ENCODE results near the gene CCDC74B. TPM values are rescaled to one million over a fixed set of nuclear protein-coding genes. Genes with fewer than 3 reads are reported as not detected.
"Not testable (repeated sequence)": the region's sequence is repeated elsewhere in the genome, so short reads cannot be mapped to it uniquely, and the experiment has no call there.

CCDC74B gene
- total RNA-seq, 2 experiments from 2014 or later = 2.5 to 3.2 TPM

GRCh38 chr2:130165293-130166016 is 20.5 kb upstream of the CCDC74B start:
- H3K4me1 Mint-ChIP-seq = no peaks in the 10 kb centered on the region
- no peak overlapping the region for H3K4me3 Mint-ChIP-seq
- H3K36me3 Mint-ChIP-seq (ENCODE audit: low read depth) = peaks cover 44% of the 10 kb centered on the region
- DNase-seq = no peak
- H3K9me3 Mint-ChIP-seq (ENCODE audit: low read depth) = no peaks in the 10 kb centered on the region
- no peaks in the 10 kb centered on the region for H3K27me3 Mint-ChIP-seq
- H3K27ac Mint-ChIP-seq = no peak overlapping the region
- CTCF ChIA-PET = no interaction called here
- intact Hi-C loops (cut with DNase I, micrococcal nuclease) = no loop called here
- ATAC-seq = no peak
- POLR2A ChIA-PET = no interaction called here

GRCh38 chr2:130162968-130163367 is 18.1 kb upstream of the CCDC74B start:
- DNase-seq = no peak
- POLR2A ChIA-PET = no interaction called here
- Mint-ChIP-seq H3K9me3 (ENCODE audit: low read depth) (no peaks in the 10 kb centered on the region), H3K4me3 (no peak overlapping the region), H3K27me3 (no peaks in the 10 kb centered on the region), H3K36me3 (ENCODE audit: low read depth) (peaks cover 45% of the 10 kb centered on the region), H3K4me1 (no peaks in the 10 kb centered on the region), H3K27ac (no peak overlapping the region)
- CTCF ChIA-PET = no interaction called here
- ATAC-seq = no peak
- intact Hi-C loops (cut with DNase I, micrococcal nuclease) = no loop called here

- peaks cover 41% of the 10 kb centered on the region for H3K36me3 Mint-ChIP-seq (ENCODE audit: low read depth)
- CTCF ChIA-PET, ATAC-seq: not testable (repeated sequence)
Measured at GRCh38 chr2:130162486-130162885, 17.6 kb upstream of the CCDC74B start.

GRCh38 chr2:130160838-130161705 is 16.2 kb upstream of the CCDC74B start:
- H3K27ac Mint-ChIP-seq; DNase-seq; intact Hi-C loops (cut with DNase I, micrococcal nuclease); POLR2A ChIA-PET; CTCF ChIA-PET; H3K27me3 Mint-ChIP-seq; H3K9me3 Mint-ChIP-seq (ENCODE audit: low read depth); H3K4me1 Mint-ChIP-seq; ATAC-seq; H3K4me3 Mint-ChIP-seq: not testable (repeated sequence)
- peaks cover 35% of the 10 kb centered on the region for H3K36me3 Mint-ChIP-seq (ENCODE audit: low read depth)

More at GRCh38 chr2:130162486-130162885, 17.6 kb upstream of the CCDC74B start:
- DNase-seq; H3K27me3 Mint-ChIP-seq; H3K4me1 Mint-ChIP-seq; H3K9me3 Mint-ChIP-seq (ENCODE audit: low read depth); intact Hi-C loops (cut with DNase I, micrococcal nuclease); H3K4me3 Mint-ChIP-seq; POLR2A ChIA-PET; H3K27ac Mint-ChIP-seq: not testable (repeated sequence)

GRCh38 chr2:130160131-130160530 is 15.2 kb upstream of the CCDC74B start:
- intact Hi-C loops (cut with DNase I, micrococcal nuclease) = no loop called here
- ATAC-seq (no peak), DNase-seq (no peak)
- Mint-ChIP-seq H3K4me3 (no peak overlapping the region), H3K36me3 (ENCODE audit: low read depth) (peaks cover 26% of the 10 kb centered on the region), H3K27me3 (no peaks in the 10 kb centered on the region), H3K9me3 (ENCODE audit: low read depth) (no peaks in the 10 kb centered on the region), H3K4me1 (no peaks in the 10 kb centered on the region), H3K27ac (no peak overlapping the region)
- ChIA-PET CTCF (no interaction called here), POLR2A (no interaction called here)

- H3K9me3 Mint-ChIP-seq (ENCODE audit: low read depth); H3K4me3 Mint-ChIP-seq; H3K27me3 Mint-ChIP-seq; ATAC-seq; DNase-seq; intact Hi-C loops (cut with DNase I, micrococcal nuclease); H3K4me1 Mint-ChIP-seq; H3K27ac Mint-ChIP-seq: not testable (repeated sequence)
- peaks cover 21% of the 10 kb centered on the region for H3K36me3 Mint-ChIP-seq (ENCODE audit: low read depth)
- ChIA-PET POLR2A (interaction anchor here (1.3 kb wide), 1 partner anchor 22 kb away, joined by 4 read pairs; the partner anchor contains the start of gene SMPD4), CTCF (interaction anchor here (1.3 kb wide), 1 partner anchor 173 kb away, joined by 3 read pairs; no protein-coding TSS in a partner anchor)
Measured at GRCh38 chr2:130159376-130159775, 14.5 kb upstream of the CCDC74B start.

- no peaks in the 10 kb centered on the region for H3K27me3 Mint-ChIP-seq
- H3K27ac Mint-ChIP-seq = no peak overlapping the region
- H3K36me3 Mint-ChIP-seq (ENCODE audit: low read depth) = peaks cover 18% of the 10 kb centered on the region
- CTCF ChIA-PET = interaction anchor here (1.3 kb wide), 1 partner anchor 174 kb away, joined by 3 read pairs; no protein-coding TSS in a partner anchor
- H3K4me1 Mint-ChIP-seq = no peaks in the 10 kb centered on the region
- no peak overlapping the region for H3K4me3 Mint-ChIP-seq
- POLR2A ChIA-PET = interaction anchor here (1.3 kb wide), 1 partner anchor 23 kb away, joined by 4 read pairs; the partner anchor contains the start of gene SMPD4
- H3K9me3 Mint-ChIP-seq (ENCODE audit: low read depth) = no peaks in the 10 kb centered on the region
- DNase-seq (no peak), ATAC-seq (no peak)
- intact Hi-C loops (cut with DNase I, micrococcal nuclease) = no loop called here
Measured at GRCh38 chr2:130158631-130159030, 13.7 kb upstream of the CCDC74B start.

- POLR2A ChIA-PET = interaction anchor here (1.0 to 1.3 kb wide), 2 partner anchors 22 to 23 kb away, joined by 3 to 4 read pairs; partner anchors contain the start of gene SMPD4
- H3K9me3 Mint-ChIP-seq (ENCODE audit: low read depth); H3K4me3 Mint-ChIP-seq; H3K27me3 Mint-ChIP-seq; intact Hi-C loops (cut with DNase I, micrococcal nuclease); DNase-seq; H3K27ac Mint-ChIP-seq; H3K4me1 Mint-ChIP-seq: not testable (repeated sequence)
- ATAC-seq = peak; percentile 41
- CTCF ChIA-PET = interaction anchor here (1.3 kb wide), 1 partner anchor 174 kb away, joined by 3 read pairs; no protein-coding TSS in a partner anchor
- H3K36me3 Mint-ChIP-seq (ENCODE audit: low read depth) = peaks cover 20% of the 10 kb centered on the region
Measured at GRCh38 chr2:130157825-130158514, 13.1 kb upstream of the CCDC74B start.

- intact Hi-C loops (cut with DNase I, micrococcal nuclease) = not testable (repeated sequence)
Measured at GRCh38 chr2:130157354-130157753, 12.4 kb upstream of the CCDC74B start.

GRCh38 chr2:130156624-130157004 is 11.7 kb upstream of the CCDC74B start:
- Mint-ChIP-seq H3K4me1 (no peaks in the 10 kb centered on the region), H3K4me3 (no peak overlapping the region), H3K27me3 (no peaks in the 10 kb centered on the region), H3K27ac (no peak overlapping the region), H3K36me3 (ENCODE audit: low read depth) (peaks cover 21% of the 10 kb centered on the region), H3K9me3 (ENCODE audit: low read depth) (no peaks in the 10 kb centered on the region)
- ATAC-seq (no peak), DNase-seq (no peak)
- CTCF ChIA-PET = no interaction called here
- POLR2A ChIA-PET = no interaction called here
- intact Hi-C loops (cut with DNase I, micrococcal nuclease) = loop anchor here in 1 of 2 experiments (1.0 kb wide), 1 partner anchor 176 kb away; no protein-coding TSS in a partner anchor

More at GRCh38 chr2:130157354-130157753, 12.4 kb upstream of the CCDC74B start:
- peaks cover 20% of the 10 kb centered on the region for H3K36me3 Mint-ChIP-seq (ENCODE audit: low read depth)
- H3K27ac Mint-ChIP-seq; H3K4me1 Mint-ChIP-seq; DNase-seq; H3K4me3 Mint-ChIP-seq; CTCF ChIA-PET; ATAC-seq; H3K27me3 Mint-ChIP-seq; H3K9me3 Mint-ChIP-seq (ENCODE audit: low read depth): not testable (repeated sequence)
- POLR2A ChIA-PET = interaction anchor here (1.0 kb wide), 1 partner anchor 23 kb away, joined by 3 read pairs; no protein-coding TSS in a partner anchor

- H3K4me3 Mint-ChIP-seq; H3K4me1 Mint-ChIP-seq; DNase-seq; H3K27me3 Mint-ChIP-seq; CTCF ChIA-PET; POLR2A ChIA-PET; H3K27ac Mint-ChIP-seq; H3K9me3 Mint-ChIP-seq (ENCODE audit: low read depth): not testable (repeated sequence)
- peaks cover 21% of the 10 kb centered on the region for H3K36me3 Mint-ChIP-seq (ENCODE audit: low read depth)
- peak; percentile 21 for ATAC-seq
- intact Hi-C loops (cut with DNase I, micrococcal nuclease) = loop anchor here in 1 of 2 experiments (1.0 kb wide), 1 partner anchor 176 kb away; no protein-coding TSS in a partner anchor
Measured at GRCh38 chr2:130155956-130156623, 11.2 kb upstream of the CCDC74B start.

Data from activated CD4-positive, alpha-beta T cell treated with anti-CD3 and anti-CD28 coated beads for 36 hours (primary cell).